H1 (cell line): ENCODE measurements around the gene RIIAD1. TPM values are rescaled to one million over a fixed set of nuclear protein-coding genes. Genes with fewer than 3 reads are reported as not detected.

Experiments
- CTCF ChIA-PET: fragments of 300-600 bp; sonication (Branson Sonifier 250); formaldehyde crosslinking; loops from one replicate; lab custom pipeline; 2021; ENCODE audit not compliant: partially characterized antibody; lab: Charles Lee
- POLR2A ChIA-PET: fragments of 300-600 bp; sonication (Branson Sonifier 250); formaldehyde crosslinking; loops from one replicate; lab custom pipeline; 2021; ENCODE audit warnings: inconsistent platforms; ENCODE audit not compliant: partially characterized antibody; lab: Charles Lee
- DNase-seq, 2 experiments: peaks; one replicate each; pipeline versions ENCODE4 v3.0.0 to v3.0.0-alpha.2; 2010 to 2022; ENCODE audit warnings: low spot score in 2 of 2, low read depth in 1 of 2, mixed read lengths in 1 of 2
- FAIRE-seq: peaks from 2 replicates; lab custom pipeline; 2011; peaks lifted over from hg19 to GRCh38; lab: Jason Lieb, UNC
- H2AFZ ChIP-seq: 2 replicates; pipeline ENCODE4 v1.8.1; 2012; ENCODE audit warnings: low read length, inconsistent platforms
- H2AK5ac ChIP-seq: 2 replicates; pipeline ENCODE4 v1.6.1; 2013; ENCODE audit warnings: low read depth, low read length
- H2BK120ac ChIP-seq: replicated peaks from 2 replicates; pipeline ENCODE3; 2013; ENCODE audit warnings: low read depth, low read length, inconsistent platforms
- H2BK12ac ChIP-seq: 2 replicates; pipeline ENCODE4 v1.6.1; 2013; ENCODE audit warnings: low read depth, low read length
- H2BK15ac ChIP-seq: 2 replicates; pipeline ENCODE4 v1.6.1; 2013; ENCODE audit warnings: low read length
- H2BK20ac ChIP-seq: 2 replicates; pipeline ENCODE4 v1.6.1; 2013; ENCODE audit warnings: low read length
- H2BK5ac ChIP-seq: 2 replicates; pipeline ENCODE4 v1.6.1; 2013; ENCODE audit warnings: low read depth, low read length
- H3K14ac ChIP-seq: 2 replicates; pipeline ENCODE4 v1.6.1; 2013; ENCODE audit warnings: inconsistent platforms; ENCODE audit not compliant: insufficient read length
- H3K18ac ChIP-seq: 2 replicates; pipeline ENCODE4 v1.6.1; 2013; ENCODE audit warnings: low read length; ENCODE audit errors: extremely low read depth
- H3K23ac ChIP-seq: 2 replicates; pipeline ENCODE4 v1.6.1; 2013; ENCODE audit warnings: inconsistent platforms; ENCODE audit not compliant: insufficient read length
- H3K23me2 ChIP-seq: 2 replicates; pipeline ENCODE4 v1.6.1; 2013; ENCODE audit warnings: low read depth, low read length
- H3K27ac ChIP-seq: 2 replicates; pipeline ENCODE4 v1.6.1; 2011; ENCODE audit warnings: low read depth, low read length, inconsistent platforms
- H3K27me3 ChIP-seq, 4 experiments: replicated peaks in 1 of 4; 1 replicate in 1 of 4; 2 replicates in 3 of 4; pipeline versions ENCODE4 v1.6.1 to v1.8.1; 2011 to 2013; ENCODE audit warnings: low read length in 3 of 4, mild to moderate bottlenecking in 3 of 4, inconsistent platforms in 2 of 4, mixed read lengths in 2 of 4, moderate library complexity in 1 of 4; ENCODE audit not compliant: control insufficient read depth in 3 of 4, insufficient read depth in 3 of 4; ENCODE audit errors: extremely low read depth in 1 of 4
- H3K36me3 ChIP-seq, 4 experiments: 2 replicates each; pipeline versions ENCODE4 v1.6.1 to v1.8.1; 2011 to 2013; ENCODE audit warnings: mild to moderate bottlenecking in 4 of 4, low read length in 3 of 4, moderate library complexity in 2 of 4, control low read depth in 1 of 4, inconsistent platforms in 1 of 4; ENCODE audit not compliant: insufficient read depth in 4 of 4, control insufficient read depth in 2 of 4
- H3K4ac ChIP-seq: replicated peaks from 2 replicates; pipeline ENCODE3; 2013; ENCODE audit warnings: low read length, low read depth, mixed read lengths, inconsistent platforms; ENCODE audit not compliant: insufficient read length
- H3K4me1 ChIP-seq, 4 experiments: replicated peaks in 1 of 4; 1 replicate in 1 of 4; 2 replicates in 3 of 4; pipeline versions ENCODE4 v1.6.1 to v1.8.1; 2011 to 2013; ENCODE audit warnings: low read length in 3 of 4, inconsistent platforms in 2 of 4, mixed read lengths in 1 of 4; ENCODE audit not compliant: insufficient read depth in 4 of 4, control insufficient read depth in 3 of 4
- H3K4me2 ChIP-seq, 2 experiments: 2 replicates each; pipeline versions ENCODE4 v1.6.1 to v1.8.1; 2011 to 2013; ENCODE audit warnings: low read depth in 2 of 2, low read length in 2 of 2, control low read depth in 1 of 2, inconsistent platforms in 1 of 2, mild to moderate bottlenecking in 1 of 2; ENCODE audit not compliant: insufficient read depth in 1 of 2
- H3K4me3 ChIP-seq, 4 experiments: fragments of 200-600, 300-600 bp in 1 of 4; sonication (generic), shearing (Covaris generic), sonication (Bioruptor Twin) in 1 of 4; 2 replicates each; pipeline versions ENCODE4 v1.5.1 to v1.8.1; 2011 to 2016; ENCODE audit warnings: low read length in 4 of 4, low read depth in 3 of 4, control low read depth in 2 of 4, inconsistent platforms in 2 of 4, mild to moderate bottlenecking in 2 of 4, mixed read lengths in 1 of 4, moderate library complexity in 1 of 4; ENCODE audit not compliant: insufficient read depth in 2 of 4; ENCODE audit errors: extremely low read depth in 1 of 4
- H3K56ac ChIP-seq: replicated peaks from 2 replicates; pipeline ENCODE3; 2013; ENCODE audit warnings: low read depth, mild to moderate bottlenecking, mixed read lengths, low read length, inconsistent platforms; ENCODE audit not compliant: insufficient read length
- H3K79me1 ChIP-seq: 2 replicates; pipeline ENCODE4 v1.6.1; 2013; ENCODE audit warnings: low read depth, low read length, control low read depth
- H3K79me2 ChIP-seq, 2 experiments: 2 replicates each; pipeline versions ENCODE4 v1.6.1 to v1.8.1; 2012 to 2013; ENCODE audit warnings: low read length in 2 of 2, mild to moderate bottlenecking in 2 of 2, inconsistent platforms in 1 of 2; ENCODE audit not compliant: insufficient read depth in 2 of 2, control insufficient read depth in 1 of 2
- H3K9ac ChIP-seq, 4 experiments: replicated peaks in 1 of 4; 1 replicate in 1 of 4; 2 replicates in 3 of 4; pipeline versions ENCODE4 v1.6.1 to v1.8.1; 2011 to 2013; ENCODE audit warnings: low read depth in 3 of 4, low read length in 3 of 4, control low read depth in 2 of 4, mild to moderate bottlenecking in 2 of 4, moderate library complexity in 2 of 4, inconsistent platforms in 1 of 4; ENCODE audit errors: extremely low read depth in 1 of 4
- H3K9me3 ChIP-seq, 2 experiments: 2 replicates each; pipeline versions ENCODE4 v1.6.1 to v1.8.1; 2012 to 2013; ENCODE audit warnings: mild to moderate bottlenecking in 2 of 2, moderate library complexity in 2 of 2, control low read depth in 1 of 2, inconsistent platforms in 1 of 2, low read depth in 1 of 2, low read length in 1 of 2, mixed read lengths in 1 of 2; ENCODE audit not compliant: insufficient read depth in 2 of 2
- H4K20me1 ChIP-seq, 2 experiments: replicated peaks in 1 of 2; 2 replicates each; pipeline versions ENCODE3 to v1.8.1; 2011 to 2013; ENCODE audit warnings: inconsistent platforms in 2 of 2, low read length in 2 of 2, mild to moderate bottlenecking in 1 of 2; ENCODE audit not compliant: insufficient read depth in 2 of 2, control insufficient read depth in 1 of 2
- H4K5ac ChIP-seq: 2 replicates; pipeline ENCODE4 v1.6.1; 2013; ENCODE audit warnings: low read length, low read depth, mixed read lengths, inconsistent platforms; ENCODE audit not compliant: insufficient read length
- H4K8ac ChIP-seq: 2 replicates; pipeline ENCODE4 v1.8.0; 2013; ENCODE audit warnings: mild to moderate bottlenecking, moderate library complexity, low read length, inconsistent platforms; ENCODE audit not compliant: insufficient read depth; ENCODE audit errors: extremely low read depth
- H4K91ac ChIP-seq: replicated peaks from 2 replicates; pipeline ENCODE3; 2013; ENCODE audit warnings: low read length, mixed read lengths, inconsistent platforms; ENCODE audit not compliant: insufficient read length
- MAFK ChIP-seq: IDR thresholded peaks from 2 replicates; pipeline ENCODE4 v1.6.1; 2012; ENCODE audit warnings: low read depth, mild to moderate bottlenecking, improper control_type of control experiment, low read length
- RAD21 ChIP-seq, 2 experiments: IDR thresholded peaks in 1 of 2; conservative IDR thresholded peaks in 1 of 2; 2 replicates each; pipeline ENCODE4 v1.6.1; 2011; ENCODE audit warnings: low read depth in 2 of 2, low read length in 2 of 2, improper control_type of control experiment in 1 of 2, inconsistent platforms in 1 of 2, mild to moderate bottlenecking in 1 of 2, moderate library complexity in 1 of 2
- WGBS, 2 experiments: shearing (Covaris generic) in 1 of 2; methylation state at CpG; one replicate each; pipeline versions ENCODE4 v1.1.6 to v1.1.7; 2013 to 2015; ENCODE audit warnings: low lambda C conversion rate in 2 of 2, mixed read lengths in 2 of 2, inconsistent platforms in 1 of 2, low coverage in 1 of 2, missing lambda C conversion rate in 1 of 2; ENCODE audit not compliant: insufficient replicate concordance in 2 of 2, insufficient coverage in 1 of 2, insufficient read length in 1 of 2; ENCODE audit errors: extremely low coverage in 1 of 2, missing lambda C conversion rate in 1 of 2; 5-methylcytosine and 5-hydroxymethylcytosine counted together
- polyA plus RNA-seq, 7 experiments: library from polyadenylated mRNA; depleted of rRNA in 3 of 7; stranded (reverse) in 5 of 7; unstranded in 2 of 7; fragments of >200 nt in 5 of 7; fragments of 200-250 nt in 2 of 7; gene quantifications; 1 replicate in 5 of 7; 2 replicates in 1 of 7; 4 replicates in 1 of 7; pipeline versions ENCODE4 v1.2.1 to v1.2.3, GENCODE V29; 2011 to 2013; ENCODE audit warnings: missing spikeins in 2 of 7, mixed read lengths in 2 of 7
- total RNA-seq: library from RNA; stranded (reverse); fragmentation: NEBNext Ultra II Directional; extraction: Animal tissue kit (Norgen Biotek cat#: 25700); gene quantifications from 2 replicates; pipeline ENCODE4 v1.2.1, GENCODE V29; 2021
- TF ChIP-seq, protein P1 (sequence below), 3 experiments: IDR thresholded peaks; 1 replicate in 2 of 3; 2 replicates in 1 of 3; pipeline versions ENCODE4 v1.5.1 to v1.6.1; 2011; ENCODE audit warnings: low read length in 3 of 3, mild to moderate bottlenecking in 3 of 3, inconsistent platforms in 2 of 3, low read depth in 1 of 3, moderate library complexity in 1 of 3; ENCODE audit not compliant: insufficient read depth in 1 of 3; ENCODE audit errors: control extremely low read depth in 1 of 3

Gene RIIAD1
- total and polyA plus RNA-seq, 2 of the 8 experiments (the other 6 are each of a cell fraction or from before 2014, with no cell fraction given): not detected

DNA sequence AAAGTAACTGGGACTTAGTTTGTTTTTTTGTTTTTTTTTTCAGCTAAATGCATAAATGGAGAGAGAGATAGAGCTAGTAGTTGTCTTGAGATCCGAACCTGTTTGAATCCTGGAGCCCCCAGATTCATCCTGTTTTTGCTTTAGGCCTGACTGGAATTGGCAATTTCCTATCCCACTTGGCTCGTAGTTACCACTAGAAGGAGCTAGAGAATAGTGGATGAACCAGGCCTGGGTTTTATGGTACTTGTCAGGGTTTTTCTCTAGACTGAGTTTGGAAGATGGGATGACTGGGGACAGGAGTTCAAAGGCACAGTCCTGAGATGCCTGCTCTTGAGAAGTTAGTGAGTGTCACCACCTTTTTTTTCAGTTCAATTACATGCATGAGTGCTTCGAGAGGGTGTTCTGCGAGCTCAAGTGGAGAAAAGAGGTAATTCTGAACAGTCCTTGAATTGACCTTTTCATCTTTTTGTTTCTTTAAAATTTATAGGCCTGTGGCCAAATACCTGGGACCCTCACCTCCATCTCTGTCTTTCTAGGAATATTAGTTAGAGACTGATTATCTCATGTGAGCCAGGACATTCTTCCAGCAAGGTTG is 28.2 kb upstream of the RIIAD1 start:
- CTCF ChIA-PET: interaction anchor here (0.6 to 9.3 kb wide), 24 partner anchors 9 to 392 kb away, joined by 3 to 90 read pairs (median 4); partner anchors contain the start of genes CELF3, MRPL9, RIIAD1 and RORC
- Histone ChIP-seq H3K27me3 (no peaks in the 10 kb centered on the region), H3K23me2 (no peaks in the 10 kb centered on the region), H2BK20ac (no peak overlapping the region), H2AK5ac (no peak overlapping the region), H3K14ac (no peak overlapping the region), H3K9ac (no peak overlapping the region), H2BK5ac (no peak overlapping the region), H3K79me2 (no peaks in the 10 kb centered on the region), H2BK15ac (no peak overlapping the region), H2AFZ (no peak overlapping the region), H4K5ac (no peak overlapping the region), H2BK12ac (no peak overlapping the region), H3K4me2 (no peak overlapping the region), H3K4ac (no peak overlapping the region), H3K79me1 (no peaks in the 10 kb centered on the region), H4K8ac (no peak overlapping the region), H3K4me1 (no peaks in the 10 kb centered on the region), H3K18ac (no peak overlapping the region), H3K56ac (no peak overlapping the region), H4K20me1 (peaks cover 0 to 1% of the 10 kb centered on the region in 2 experiments), H2BK120ac (no peak overlapping the region), H3K4me3 (no peak overlapping the region), H3K9me3 (no peaks in the 10 kb centered on the region), H4K91ac (no peak overlapping the region), H3K27ac (no peak overlapping the region), H3K36me3 (peaks cover 4 to 19% (median 11%) of the 10 kb centered on the region in 4 experiments), H3K23ac (no peak overlapping the region)
- POLR2A ChIA-PET: interaction anchor here (1.8 kb wide), 1 partner anchor 22 kb away, joined by 4 read pairs; no protein-coding TSS in a partner anchor
- TF ChIP-seq RAD21 (IDR thresholded peaks at IDR 0.05 in 1 of 2, conservative IDR thresholded peaks at IDR 0.05 in 1 of 2; ENCODE audit: low read depth in 2 of 2, low read length in 2 of 2) (peak; percentile 85 to 93), MAFK (no peak)
- TF ChIP-seq, protein P1, sequence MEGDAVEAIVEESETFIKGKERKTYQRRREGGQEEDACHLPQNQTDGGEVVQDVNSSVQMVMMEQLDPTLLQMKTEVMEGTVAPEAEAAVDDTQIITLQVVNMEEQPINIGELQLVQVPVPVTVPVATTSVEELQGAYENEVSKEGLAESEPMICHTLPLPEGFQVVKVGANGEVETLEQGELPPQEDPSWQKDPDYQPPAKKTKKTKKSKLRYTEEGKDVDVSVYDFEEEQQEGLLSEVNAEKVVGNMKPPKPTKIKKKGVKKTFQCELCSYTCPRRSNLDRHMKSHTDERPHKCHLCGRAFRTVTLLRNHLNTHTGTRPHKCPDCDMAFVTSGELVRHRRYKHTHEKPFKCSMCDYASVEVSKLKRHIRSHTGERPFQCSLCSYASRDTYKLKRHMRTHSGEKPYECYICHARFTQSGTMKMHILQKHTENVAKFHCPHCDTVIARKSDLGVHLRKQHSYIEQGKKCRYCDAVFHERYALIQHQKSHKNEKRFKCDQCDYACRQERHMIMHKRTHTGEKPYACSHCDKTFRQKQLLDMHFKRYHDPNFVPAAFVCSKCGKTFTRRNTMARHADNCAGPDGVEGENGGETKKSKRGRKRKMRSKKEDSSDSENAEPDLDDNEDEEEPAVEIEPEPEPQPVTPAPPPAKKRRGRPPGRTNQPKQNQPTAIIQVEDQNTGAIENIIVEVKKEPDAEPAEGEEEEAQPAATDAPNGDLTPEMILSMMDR (IDR thresholded peaks at IDR 0.05; ENCODE audit: control extremely low read depth in 1 of 3, insufficient read depth in 1 of 3, low read depth in 1 of 3, low read length in 3 of 3): peak in 2 of 3 experiments; percentile 82 to 88; a peak in 3 of 4 replicates
- FAIRE-seq: peak; percentile 24
- 82% methylated on average over 4 of the region's 4 CpGs; no CpG with 5 or more reads in 1 of the 2 experiments for WGBS, 2 experiments
- no peak for DNase-seq
